ENCODE data around the gene CDS2. TPM values are rescaled to one million over a fixed set of nuclear protein-coding genes. Genes with fewer than 3 reads are reported as not detected.

CDS2 gene
- total RNA-seq = 19.1 and 22.6 TPM in 2 replicates

DNA sequence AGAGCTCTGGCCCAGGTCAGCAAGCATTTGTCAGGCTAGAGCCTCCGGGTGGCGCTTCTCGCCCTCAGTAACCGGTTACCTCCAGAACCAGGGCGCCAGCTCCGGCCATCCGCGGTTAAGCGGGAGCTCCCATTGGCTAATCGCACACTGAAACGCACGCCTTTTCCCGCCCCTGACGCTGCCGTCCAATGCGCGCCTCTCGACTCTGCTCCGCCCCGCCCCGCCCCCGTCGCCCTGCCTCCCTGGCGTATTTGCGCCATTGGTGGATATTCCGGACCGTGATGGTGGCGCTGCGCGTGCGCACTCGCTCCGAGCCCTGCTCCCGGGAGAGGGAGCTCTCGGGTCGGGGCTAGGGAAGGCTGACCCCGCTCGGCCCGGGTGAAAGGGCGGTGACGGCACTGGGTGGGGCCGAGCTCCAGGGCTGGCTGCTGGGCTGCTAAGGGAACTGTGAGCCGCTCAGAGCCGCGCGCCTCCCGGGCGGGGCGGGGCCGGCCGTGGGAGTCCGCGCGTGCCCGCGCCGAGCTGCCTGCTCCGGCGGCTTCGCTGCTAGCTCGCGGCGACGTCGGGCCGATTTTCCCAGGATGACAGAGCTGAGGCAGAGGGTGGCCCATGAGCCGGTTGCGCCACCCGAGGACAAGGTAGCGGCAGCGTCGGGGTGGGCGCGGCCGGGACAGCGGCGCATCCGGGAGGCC lies at the start of gene CDS2:
TSS of gene CDS2 (plus strand) at position 497 of the 692 bp plus-strand sequence. CDS start at position 582, 85 bp downstream.

DNA sequence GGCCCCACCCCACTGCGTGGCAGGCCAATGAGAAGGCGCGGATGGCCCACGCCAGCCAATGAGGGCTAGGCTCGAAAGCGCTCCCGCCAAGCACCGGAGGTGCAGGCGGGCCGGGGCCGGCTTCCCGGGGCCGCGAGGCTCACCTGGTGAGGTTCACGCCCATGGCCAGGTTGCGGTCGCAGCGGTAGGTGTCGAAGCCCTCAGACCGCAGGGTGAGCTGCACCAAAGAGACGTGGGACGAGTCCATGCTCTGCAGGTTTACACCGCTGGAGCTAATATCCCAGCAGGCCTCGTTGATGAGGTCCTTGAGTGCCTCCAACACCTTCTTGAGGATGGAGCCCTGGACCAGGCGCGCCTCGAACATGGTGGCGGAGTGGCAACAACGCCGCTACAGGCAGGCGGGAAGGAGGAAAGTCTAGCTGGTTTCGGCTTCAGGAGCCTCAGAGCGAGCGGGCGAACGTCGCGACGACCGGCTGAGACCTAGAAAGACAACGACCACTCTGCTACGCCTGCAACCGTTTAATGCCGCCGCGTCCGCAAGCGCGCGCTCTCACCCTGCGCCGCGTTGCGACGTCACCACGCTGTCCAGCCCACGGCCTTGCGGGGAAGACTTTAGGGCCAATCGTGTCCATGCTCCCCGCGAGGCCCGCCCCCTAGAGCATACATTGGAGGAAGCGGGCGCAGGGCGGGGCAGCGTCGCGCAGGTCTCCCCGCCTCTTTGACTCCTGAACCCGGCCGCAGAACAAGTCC lies 7.2 kb upstream of the CDS2 start, which contains the start of gene PCNA:
TSS of gene PCNA (minus strand) at position 524 of the 750 bp plus-strand sequence. CDS start at position 364, 160 bp downstream.

Other genes starting within 250 kb of the CDS2 start
- 9.3 and 9.6 TPM in 2 replicates for gene SLC23A2, start 125.5 kb upstream of the CDS2 start, total RNA-seq
- 90.1 and 97.5 TPM in 2 replicates for gene TMEM230, start 13.9 kb upstream of the CDS2 start, total RNA-seq
- 105 and 237 TPM in 2 replicates for gene PCNA, start 7.0 kb upstream of the CDS2 start, total RNA-seq
- gene PROKR2, start 189.9 kb downstream of the CDS2 start, total RNA-seq = not detected in 2 replicates

Measured in hair follicular keratinocyte (primary cell).